Effector CD8-positive, alpha-beta T cell (primary cell): ENCODE data around the gene SULT1C4.
"Not testable (repeated sequence)": the region's sequence is repeated elsewhere in the genome, so short reads cannot be mapped to it uniquely, and the experiment has no call there.

Experiments used
- DNase-seq: peaks from one replicate; lab custom pipeline; 2025; lab: John Stamatoyannopoulos, UW
- total RNA-seq, 4 experiments: gene quantifications; one replicate each; lab custom pipeline; 2026; lab: John Stamatoyannopoulos, UW

Gene SULT1C4
- 0 reads per million in 4 experiments for total RNA-seq

DNA sequence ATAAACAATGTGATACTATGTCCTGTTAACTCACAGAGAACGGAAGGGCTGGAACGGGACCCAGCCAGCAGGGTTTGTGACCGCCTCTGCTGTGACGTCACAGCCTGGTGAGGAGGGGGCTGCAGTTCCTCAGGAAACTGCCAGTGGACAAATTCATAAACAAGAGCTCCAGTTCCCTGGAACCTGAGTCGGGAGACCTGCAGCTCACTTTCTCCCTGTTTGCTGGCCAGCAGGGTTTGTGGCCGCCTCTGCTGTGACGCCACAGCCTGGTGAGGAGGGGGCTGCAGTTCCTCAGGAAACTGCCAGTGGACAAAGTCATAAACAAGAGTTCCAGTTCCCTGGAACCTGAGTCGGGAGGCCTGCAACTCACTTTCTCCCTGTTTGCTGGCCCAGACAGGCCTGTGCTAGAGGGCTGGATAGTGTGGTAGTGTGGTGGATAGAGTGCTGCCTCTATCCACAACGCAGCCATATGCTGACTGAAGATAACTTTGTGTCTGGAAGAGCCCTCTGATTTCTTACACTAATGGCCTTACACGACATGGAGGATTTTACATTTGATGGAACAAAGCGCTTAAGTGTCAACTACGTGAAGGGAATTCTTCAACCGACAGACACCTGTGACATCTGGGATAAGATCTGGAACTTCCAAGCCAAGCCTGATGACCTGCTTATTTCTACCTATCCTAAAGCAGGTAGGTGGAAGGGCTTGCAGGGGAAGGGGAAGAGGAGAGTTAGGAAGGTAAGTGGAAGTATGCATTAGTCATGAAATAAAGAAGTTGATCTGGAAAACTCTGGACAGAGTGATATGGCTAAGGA is at the start of gene SULT1C4:
SULT1C4 (plus strand) TSS at position 140 of the 816 bp plus-strand sequence; CDS start at position 524, 384 bp downstream.
- no peak for DNase-seq

DNA sequence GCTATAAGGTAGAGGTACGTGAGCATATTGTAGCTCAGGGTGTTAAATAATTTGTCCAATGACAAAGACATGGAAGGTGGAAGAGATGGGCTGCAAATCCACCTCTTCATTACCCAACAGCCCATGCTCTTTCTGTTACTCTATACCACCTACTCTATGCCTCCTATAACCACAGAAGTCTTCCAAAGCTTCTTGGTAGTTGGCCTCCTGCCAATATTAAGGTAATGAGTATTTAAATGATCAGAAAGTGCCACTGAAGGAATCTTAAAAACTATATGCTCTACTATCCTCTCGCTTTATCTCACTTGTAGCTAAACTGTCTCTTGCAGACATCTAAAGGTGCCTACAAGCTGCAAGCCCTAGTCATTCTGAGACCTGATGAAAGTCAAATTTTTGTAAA is 48.0 kb upstream of the SULT1C4 start:
- no peak for DNase-seq

DNA sequence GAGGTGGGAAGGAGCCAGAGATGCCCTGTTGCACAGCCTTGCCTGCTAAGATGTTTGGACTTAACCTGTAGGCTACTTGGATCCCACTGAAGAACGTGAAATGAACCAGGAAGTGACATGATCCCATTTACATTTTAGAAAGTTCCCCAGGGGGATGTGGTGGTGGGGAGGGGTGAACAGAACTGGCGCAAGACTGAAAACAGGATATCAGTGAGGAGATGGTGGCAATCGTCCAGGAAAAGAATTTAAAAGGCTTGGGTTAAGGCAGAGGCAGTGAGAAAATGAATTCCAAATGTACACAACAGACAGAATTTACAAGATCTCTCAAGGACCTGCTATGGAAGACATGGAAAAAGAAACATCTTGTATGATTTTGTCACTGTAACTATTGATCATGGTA is 46.8 kb upstream of the SULT1C4 start:
- no peak for DNase-seq

DNA sequence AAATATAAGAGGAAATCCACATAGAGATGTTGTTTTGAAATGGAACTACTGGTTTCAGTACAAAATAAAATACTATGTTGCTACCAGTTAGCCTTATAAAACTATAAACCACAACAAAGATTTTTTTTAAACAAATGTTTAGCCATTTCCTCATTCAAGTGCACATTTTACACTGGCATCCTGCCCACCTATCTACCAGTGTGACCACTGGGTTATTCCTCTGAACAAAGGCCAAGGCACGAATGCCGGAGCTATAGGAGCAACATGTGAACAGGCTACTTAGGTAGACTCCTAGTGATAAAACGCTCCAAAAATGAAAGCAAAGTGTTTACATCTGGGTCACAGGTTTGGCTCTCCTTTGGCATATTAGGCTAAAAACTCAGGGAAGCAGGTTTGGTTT is 31.8 kb upstream of the SULT1C4 start:
- DNase-seq = no peak

DNA sequence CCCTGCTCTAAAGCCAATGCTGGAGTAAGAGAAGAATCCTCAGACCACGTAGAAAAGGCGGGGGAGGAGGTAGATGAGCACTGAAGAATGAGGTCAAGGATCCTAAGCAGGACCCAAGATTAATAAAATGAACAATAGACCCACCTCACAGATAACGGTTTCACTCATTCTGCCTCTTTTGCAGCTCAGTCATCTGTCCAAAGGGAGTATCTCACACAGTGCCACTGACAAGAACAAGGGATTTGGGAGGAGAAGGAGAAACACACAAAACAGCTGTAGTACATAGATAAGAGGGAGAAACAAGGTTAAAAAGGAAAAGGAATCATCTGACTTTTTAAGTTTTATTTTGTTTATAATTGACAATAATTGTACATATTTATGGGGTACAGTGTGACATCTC is 30.9 kb upstream of the SULT1C4 start:
- DNase-seq = no peak

DNA sequence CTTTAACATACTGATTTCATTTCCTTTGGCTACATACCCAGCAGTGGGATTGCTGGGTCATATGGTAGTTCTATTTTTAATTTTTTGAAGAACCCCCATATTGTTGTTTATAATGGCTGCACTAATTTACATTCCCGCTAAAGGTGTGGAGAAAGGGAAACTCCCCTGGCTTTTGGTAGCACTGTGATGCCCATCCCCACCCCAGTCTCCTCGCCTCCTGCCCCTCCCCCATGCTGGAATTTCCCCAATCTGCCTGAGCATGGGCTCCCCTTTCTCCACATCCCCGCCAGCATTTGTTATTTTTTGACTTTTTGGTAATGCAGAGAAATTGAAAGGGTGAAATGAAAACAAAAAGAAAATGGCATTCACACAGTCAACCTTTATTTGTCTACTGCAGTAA is 30.0 kb upstream of the SULT1C4 start:
- DNase-seq = no peak

DNA sequence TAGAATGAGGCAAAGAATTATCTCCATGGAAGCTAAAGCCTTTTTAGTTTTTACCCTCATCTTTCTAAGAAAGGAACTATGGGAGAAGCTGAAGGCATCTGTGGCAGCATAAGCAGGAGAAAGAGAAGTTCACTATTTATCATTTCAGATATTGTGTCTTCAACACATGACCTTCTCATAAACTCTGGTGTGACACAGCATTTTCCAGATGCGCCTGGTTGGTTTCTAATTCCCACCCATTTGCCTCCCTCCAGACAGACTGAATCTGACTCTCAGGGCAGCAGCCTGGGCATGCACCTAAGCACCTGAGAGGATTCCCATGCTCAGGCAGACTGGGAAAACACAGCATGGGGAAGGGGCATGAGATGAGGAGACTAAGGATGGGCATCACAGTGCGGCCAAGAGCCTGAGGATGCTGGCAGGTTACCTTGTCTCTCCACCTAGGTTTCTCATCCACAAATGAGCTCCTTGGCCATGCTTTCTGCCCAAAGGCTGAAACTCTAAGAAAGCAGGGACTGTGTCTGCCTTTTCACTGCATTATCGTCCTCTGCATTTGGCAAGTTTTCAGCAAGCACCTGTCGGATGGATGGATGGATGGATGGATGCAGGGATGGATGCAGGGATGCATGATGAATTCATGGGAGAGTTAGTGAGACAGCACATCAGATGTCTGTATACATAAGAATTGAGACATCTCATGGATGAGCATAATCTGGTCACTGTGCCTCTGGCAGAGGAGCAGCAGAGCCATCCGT is 28.8 kb upstream of the SULT1C4 start:
- no peak for DNase-seq

DNA sequence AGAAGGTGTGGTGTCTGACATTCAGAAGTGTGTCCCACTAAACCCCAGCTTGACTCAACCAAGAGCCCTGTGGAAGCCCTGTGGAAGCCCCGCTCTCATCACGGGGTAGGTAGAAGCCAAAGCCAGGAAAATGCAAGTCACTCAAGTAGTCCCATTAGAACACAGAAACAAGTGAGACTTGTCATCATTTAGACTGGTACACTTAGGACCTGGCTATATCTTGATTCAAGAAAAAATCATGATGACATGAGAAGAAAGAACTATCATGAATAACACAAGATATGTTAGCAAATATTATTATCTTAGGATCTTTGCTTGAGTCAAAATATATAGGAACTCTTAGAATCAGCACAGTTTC is 28.2 kb upstream of the SULT1C4 start:
- no peak for DNase-seq

DNA sequence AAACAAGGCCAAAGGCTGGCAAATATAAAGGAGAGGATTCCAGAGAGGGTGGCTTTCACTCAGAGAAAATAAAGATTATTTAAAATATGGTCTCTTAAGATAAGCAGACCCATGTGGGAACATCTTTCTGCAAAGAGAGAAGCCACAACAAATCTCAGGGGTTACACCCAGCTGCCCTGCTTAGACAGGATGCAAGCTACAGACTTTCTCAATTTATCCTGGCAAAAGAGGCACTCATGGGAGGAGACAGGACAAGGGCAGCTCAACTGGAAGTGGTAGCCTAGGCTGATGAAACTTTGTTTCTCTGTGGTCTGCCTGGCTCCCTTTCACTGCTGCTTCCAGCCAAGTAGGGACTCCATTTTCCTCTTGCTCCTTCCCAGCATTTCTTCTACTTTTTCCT is 25.9 kb upstream of the SULT1C4 start:
- no peak for DNase-seq

DNA sequence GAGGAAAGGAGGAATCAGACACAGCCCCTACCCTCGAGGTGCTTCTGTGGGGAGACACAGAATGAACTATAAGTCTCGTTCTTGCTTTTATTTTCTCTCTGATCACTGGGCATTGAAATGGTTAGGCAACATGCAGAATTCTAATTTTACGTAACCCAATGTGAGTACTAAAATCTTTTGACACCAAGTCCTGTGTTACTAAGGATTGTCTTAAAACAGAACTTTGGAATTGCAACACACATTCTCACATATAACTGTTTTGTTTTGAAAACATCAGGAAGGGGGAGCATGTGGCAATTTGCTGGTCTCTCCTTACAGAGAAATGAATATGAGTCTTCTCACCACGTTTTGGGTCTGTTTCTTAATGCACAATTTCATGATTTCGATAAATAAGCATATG is 23.6 kb upstream of the SULT1C4 start:
- DNase-seq = no peak

DNA sequence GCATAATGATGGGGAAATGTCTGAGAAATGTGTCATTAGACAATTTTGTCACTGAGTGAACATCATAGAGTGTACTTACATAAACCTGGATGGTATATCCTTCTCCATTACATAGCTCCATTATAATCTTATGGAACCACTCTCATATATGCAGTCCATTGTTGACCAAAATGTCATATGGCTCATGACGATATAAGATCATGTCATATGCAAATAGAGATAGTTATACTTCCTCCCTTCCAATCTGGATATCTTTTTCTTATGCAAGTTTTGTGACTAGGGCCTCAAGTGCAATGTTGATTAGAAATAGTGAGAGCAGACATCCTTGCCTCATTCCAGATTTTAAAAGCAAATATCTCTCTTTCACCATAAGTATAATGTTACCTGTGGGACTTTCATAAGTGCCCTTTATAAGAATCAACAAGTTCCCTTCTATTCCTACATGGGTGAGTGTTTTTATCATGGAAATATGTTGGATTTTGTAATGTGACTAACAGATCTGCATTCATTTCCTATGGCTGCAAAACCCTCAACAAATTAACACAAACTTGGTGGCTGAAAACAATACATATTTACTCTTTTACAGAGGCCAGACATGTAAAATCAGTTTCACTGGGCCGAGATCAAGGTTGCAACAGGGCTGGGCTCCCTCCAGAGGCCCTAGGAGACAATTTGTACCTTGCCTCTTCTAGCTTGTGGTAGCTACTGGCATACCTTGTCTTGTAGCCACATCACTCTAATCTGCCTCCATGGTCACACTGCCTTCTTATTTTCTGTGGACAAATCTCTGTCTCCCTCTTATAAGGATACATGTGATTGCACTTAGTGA is 21.6 kb upstream of the SULT1C4 start:
- DNase-seq = no peak

DNA sequence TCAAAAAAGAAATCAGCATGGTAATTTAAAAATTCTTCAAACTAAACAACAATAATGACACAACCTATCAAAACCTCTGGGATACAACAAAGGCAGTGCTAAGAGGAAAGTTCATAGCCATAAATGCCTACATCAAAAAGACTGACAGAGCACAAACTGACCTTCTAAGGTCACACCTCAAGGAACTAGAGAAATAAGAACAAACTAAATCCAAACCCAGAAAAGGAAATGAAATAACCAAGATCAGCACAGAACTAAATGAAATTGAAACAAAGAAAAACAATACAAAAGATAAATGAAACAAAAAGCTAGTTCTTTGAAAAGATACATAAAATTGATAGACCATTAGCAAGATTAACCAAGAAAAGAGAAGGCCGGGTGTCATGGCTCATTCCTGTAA is 18.4 kb upstream of the SULT1C4 start:
- not testable (repeated sequence) for DNase-seq

DNA sequence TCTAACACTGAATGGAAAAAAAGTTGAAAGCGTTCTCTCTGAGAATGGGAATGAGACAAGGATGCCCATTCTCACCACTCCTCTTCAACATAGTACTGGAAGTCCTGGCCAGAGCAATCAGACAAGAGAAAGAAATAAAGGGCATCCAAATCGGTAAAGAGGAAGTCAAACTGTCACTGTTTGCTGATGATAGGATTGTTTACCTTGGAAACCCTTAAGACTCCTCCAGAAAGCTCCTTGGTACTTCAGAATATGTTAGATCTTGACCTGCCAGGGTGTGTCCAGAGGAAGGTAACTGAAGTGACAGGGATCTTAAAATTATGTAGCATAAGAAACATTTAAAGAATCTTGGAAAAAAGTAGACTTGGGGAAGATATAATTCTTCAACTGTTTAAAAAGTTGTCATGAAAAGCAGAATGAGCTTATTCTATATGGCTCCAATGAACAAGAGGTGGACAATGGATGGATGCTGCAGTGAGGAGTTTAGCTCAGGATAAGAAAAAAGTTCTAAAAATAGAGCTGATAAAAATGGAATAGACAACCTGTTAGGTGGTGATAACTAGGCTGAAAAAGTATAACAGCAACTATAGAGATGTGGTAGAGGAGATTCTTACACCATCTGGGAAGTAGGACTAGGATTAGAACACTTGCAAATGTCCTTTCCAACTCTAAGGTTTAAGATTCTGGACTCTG is 16.8 kb upstream of the SULT1C4 start:
- no peak for DNase-seq

DNA sequence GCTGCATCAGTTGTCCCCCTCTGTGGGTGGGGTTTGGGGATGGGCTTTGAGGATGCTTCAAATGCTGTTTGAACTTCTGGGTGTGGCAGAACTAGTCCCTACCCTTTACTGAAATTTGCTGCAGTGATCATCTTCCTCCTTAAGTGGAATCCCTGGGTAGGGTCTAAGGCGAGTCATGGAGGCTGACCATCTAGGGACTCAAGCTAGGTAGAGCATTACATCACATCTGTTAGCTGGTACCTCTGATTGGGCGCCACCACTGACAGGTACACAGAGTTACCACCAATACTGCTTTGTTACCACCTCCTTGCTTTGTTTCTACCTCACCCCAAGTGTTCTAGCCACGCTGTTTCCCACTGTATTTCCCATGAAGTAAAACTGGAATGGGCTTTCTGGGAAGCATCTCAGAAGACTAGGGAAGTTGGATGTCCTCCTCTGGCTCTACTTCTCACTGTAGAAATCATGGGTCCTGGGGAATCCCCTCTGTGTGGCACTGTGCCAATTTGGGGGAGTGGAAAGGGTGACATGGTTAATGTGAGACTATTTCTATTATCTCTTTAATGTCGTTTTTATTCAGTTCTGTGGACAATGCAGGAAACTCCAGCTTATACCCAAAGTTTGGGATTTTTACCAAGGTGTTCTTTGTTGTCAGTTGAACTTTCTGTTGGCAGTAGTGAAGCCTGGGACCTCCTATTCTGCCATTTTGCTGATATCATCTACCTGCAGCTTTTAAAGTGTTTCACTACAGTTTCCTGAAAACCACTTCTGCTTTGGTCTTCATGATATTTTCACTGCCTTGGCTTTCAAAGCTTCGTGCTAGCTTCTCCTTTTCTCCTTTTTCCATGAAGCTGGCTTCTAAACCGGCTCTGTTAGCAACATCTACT is 14.5 kb upstream of the SULT1C4 start:
- no peak for DNase-seq

DNA sequence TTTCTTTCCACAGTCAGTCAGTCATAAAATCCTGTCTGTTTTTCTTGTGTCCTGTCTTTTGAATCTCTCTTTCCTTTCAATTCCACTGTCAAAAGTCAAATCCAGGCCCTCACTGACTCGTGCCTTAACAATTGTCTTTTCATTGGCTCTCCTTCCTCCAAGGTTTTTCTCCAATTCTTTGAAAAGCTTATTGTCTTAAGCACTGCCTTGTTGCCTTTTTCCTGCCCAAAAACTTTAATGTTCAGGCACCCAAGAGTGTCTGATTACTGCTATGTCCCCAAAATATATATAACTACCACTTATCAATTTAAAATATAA is 13.9 kb upstream of the SULT1C4 start:
- no peak for DNase-seq

DNA sequence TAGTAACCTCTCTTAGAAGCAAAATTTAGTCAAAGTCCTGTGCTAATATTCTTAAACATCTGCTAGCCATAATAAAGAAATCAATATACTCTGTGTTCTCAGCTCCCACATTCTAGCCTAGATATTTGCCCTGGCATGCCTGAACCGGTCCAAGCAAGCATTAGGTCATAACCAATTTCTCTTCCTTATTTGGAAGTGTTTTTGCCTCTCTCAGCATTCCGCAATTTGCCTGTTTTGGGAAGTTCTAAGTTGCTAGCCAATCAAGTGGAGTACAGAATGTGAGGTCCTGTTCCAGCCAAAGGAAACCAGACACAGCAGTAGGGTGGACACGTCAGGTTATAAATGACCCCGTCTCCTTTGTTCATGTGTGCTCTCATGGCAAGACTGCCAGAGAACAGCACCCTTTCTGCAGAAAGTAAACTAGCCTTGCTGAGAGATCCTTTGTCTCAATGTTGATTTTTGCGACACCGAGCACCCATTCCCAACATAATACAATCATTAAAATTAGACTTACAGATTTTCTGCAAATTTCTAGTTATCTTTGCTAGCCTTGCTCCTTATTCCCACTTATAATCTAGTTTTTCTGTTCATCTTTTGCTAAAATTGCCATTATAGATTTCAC is 13.0 kb upstream of the SULT1C4 start:
- DNase-seq = no peak

DNA sequence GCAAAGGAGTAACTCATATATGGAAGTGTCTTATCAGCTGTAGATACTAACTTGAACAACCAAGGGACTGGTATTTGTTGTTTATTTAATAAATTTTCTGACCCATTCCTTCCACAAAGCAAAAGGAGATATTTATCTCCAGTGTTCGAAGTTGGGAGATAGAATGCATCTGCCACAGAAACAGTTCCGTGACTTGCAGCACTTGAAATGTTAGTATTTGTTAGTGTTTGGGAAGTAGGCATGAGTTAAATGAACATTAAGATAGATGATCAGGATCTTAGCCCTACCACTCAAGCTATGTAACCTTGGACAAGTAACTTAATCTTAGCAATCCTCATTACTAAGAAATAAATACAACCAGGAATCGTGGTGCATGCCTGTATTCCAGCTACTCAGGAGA is 12.1 kb upstream of the SULT1C4 start:
- DNase-seq = no peak

DNA sequence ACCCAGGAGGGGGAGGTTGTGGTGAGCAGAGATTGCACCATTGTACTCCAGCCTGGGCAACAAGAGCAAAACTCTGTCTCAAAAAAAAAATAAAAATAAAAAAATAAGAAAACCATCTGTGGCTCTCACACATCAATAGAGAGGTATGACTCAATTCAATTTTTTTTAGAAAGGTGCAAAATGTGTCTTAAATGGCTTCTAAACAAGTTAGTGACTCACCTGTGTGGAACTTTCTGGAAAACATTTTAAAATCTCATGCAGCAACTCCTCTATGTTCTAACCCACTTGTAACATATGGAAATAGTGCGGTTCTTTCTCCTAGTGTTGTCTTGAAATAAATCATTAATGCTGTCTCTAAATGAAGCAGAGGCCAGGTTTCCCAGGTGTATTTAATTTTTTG is 10.7 kb upstream of the SULT1C4 start:
- no peak for DNase-seq

DNA sequence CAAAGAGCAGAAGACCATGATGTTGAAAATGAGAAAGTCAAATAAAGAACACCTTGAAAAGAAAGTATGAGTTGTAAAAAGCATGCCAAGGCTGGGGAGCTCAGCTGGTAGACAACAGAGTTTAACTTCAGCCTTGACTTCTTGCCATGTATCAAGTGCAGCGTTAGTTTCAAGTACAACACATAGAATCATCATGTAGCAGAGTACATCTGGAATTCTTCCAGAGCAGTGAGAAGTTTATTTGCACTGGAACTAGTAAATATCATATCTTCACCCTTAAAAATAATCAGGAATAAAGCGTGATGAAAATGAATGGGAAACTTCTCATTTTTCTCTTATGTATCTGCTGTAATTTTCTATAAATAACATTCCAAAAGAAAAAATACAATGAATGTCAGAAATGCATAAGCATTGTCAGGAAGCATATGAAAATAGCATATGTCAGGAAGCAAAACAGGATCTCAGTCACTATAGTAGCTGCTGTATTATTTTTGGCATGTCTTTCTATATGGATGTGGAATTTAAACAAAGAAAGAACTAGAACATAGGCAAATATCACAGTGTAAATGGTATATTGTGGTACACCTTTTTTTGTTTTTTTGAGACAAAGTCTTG is 10.1 kb upstream of the SULT1C4 start:
- no peak for DNase-seq

DNA sequence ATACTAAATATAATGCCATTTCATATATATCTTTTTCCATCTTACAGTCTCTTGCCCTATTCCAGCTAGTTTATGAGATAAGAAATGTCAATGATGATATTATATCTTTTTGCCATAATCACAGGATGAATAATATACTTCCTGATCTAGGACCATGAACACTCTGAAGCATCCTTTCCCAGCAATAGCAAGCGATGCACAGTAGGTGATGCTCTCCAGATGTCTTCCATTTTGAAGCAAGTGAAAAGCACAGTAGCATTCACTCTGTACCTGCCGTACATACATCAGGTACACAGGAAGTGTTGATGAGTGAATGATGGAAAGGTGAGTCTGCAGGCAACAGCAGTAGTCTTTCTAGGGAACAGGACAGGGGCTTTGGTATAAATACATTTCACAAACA is 8.6 kb upstream of the SULT1C4 start:
- DNase-seq = no peak
